Ovary (tissue), 3 donors: ENCODE results near the gene DDX24.

ENCODE experiments used
- EP300 ChIP-seq: sonication (generic); formaldehyde crosslinking; IDR thresholded peaks from one replicate; pipeline ENCODE4 v1.6.1; 2017; ENCODE audit warnings: antibody characterized with exemption
- POLR2A ChIP-seq: fragments of 450-650 bp; IDR thresholded peaks from one replicate; pipeline ENCODE4 v1.6.1; 2017; ENCODE audit warnings: antibody characterized with exemption, mild to moderate bottlenecking, moderate library complexity
- TF ChIP-seq, protein P1 (sequence below), 3 donors: fragments of 450-650 bp in 2 of 3; fragments of 200-600 bp in 1 of 3; IDR thresholded peaks; one replicate each; pipeline versions ENCODE4 v1.5.1 to v1.8.0; 2016 to 2022; ENCODE audit warnings: antibody characterized with exemption in 3 of 3, mild to moderate bottlenecking in 1 of 3
- donor health status: DM: no; HTN: no; CAD: no.

DNA sequence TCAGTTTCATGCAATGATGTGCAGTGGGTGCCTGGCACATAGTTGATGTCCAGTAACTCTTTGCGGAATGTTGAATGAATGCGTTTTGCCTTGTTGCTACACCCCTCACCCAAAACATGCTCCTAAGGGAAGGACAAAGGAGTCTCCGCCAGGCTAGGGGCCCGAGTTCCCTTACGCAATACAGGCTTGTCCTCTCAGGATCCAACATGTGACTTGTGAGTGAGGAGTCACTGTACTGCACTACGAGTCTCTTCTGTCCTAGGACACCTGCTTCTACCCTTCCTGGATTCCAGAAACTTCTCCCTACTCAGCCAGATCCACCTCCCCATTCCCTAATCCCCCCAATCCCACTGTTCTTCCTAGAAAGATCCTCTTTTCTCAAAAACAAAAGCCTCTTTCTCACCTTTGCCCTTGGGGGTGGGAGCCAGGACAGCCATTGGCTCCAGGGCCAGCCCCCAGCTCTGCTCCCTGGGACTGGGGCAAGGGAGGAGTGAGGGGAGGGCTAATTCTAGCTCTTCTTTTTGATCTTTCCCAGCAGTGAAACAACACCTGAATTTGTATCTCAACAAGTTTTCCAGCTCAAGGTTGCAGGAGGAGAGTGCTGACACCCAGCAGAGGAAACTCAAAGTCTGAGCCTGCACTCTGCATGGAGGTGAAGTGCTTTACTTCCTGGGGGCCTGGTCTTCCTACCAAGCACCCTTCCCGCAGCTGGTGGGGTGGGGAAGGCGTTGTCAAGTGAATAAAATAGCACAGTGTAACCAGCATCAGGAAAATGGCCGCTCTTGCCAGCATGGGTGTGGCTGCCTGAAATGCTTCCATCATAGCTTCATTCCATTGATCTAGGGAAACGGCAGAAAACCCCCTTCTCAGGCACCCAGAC, 58.2 kb downstream of the DDX24 start:
- TF ChIP-seq EP300 = no peak
- TF ChIP-seq, protein P1, sequence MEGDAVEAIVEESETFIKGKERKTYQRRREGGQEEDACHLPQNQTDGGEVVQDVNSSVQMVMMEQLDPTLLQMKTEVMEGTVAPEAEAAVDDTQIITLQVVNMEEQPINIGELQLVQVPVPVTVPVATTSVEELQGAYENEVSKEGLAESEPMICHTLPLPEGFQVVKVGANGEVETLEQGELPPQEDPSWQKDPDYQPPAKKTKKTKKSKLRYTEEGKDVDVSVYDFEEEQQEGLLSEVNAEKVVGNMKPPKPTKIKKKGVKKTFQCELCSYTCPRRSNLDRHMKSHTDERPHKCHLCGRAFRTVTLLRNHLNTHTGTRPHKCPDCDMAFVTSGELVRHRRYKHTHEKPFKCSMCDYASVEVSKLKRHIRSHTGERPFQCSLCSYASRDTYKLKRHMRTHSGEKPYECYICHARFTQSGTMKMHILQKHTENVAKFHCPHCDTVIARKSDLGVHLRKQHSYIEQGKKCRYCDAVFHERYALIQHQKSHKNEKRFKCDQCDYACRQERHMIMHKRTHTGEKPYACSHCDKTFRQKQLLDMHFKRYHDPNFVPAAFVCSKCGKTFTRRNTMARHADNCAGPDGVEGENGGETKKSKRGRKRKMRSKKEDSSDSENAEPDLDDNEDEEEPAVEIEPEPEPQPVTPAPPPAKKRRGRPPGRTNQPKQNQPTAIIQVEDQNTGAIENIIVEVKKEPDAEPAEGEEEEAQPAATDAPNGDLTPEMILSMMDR (IDR thresholded peaks at IDR 0.05) = no peak
- no peak for TF ChIP-seq POLR2A
